Measurements from ENCODE around the gene RAB39A.

Gene RAB39A

GRCh38 chr11:107996006-107996776, 67.9 kb downstream of the RAB39A start:
- no peak for DNase-seq
- no peaks in the 10 kb centered on the region for H3K36me3 Mint-ChIP-seq (ENCODE audit: low read depth)
- peaks cover 7% of the 10 kb centered on the region for H3K27me3 Mint-ChIP-seq
- no peaks in the 10 kb centered on the region for H3K9me3 Mint-ChIP-seq
- no peak overlapping the region for H3K27ac Mint-ChIP-seq
- H3K4me3 Mint-ChIP-seq, result no peak overlapping the region
- H3K4me1 Mint-ChIP-seq (ENCODE audit: low read depth), result no peaks in the 10 kb centered on the region

- no peak for DNase-seq
- Mint-ChIP-seq H3K36me3 (ENCODE audit: low read depth) (no peaks in the 10 kb centered on the region), H3K27me3 (peaks cover 2% of the 10 kb centered on the region), H3K9me3 (no peaks in the 10 kb centered on the region), H3K4me3 (no peak overlapping the region), H3K4me1 (ENCODE audit: low read depth) (no peaks in the 10 kb centered on the region), H3K27ac (no peak overlapping the region)
These were observed 70.5 kb downstream of the RAB39A start for GRCh38 chr11:107998761-107999160.

DNA sequence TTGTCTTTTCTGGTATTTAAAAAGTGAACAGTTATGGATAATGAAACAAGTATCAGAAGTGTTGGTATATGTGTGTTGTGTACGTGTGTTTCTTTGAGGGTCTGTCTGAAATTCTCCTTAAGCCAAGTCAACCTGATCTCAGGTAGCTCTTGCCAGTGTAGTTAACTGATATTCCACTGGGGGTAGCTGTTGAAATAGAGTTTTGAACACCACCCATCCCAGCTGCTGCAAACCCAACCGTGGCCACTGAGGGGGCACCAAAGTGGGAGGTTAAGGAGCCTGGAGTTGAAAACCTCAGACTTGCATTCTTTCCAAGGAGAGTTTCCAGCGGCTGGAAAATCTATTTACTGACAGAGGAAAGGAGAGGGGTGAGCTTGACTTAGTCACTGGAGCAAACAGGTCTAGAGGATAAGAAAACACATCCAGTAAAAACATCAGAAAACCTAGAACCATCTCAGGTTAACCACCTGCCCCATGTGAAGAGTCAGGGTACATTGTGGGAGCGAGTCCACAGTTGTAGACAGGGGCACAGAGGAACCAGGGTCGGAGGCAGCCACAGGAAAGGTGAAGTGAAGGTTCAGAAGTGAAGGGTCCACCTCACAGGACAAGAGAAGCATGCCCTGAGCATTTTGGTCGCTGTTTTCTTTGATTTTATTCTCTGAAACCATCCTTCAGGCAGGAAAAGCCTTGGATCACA, 71.7 kb downstream of the RAB39A start:
- H3K36me3 Mint-ChIP-seq (ENCODE audit: low read depth), result no peaks in the 10 kb centered on the region
- no peak overlapping the region for H3K27ac Mint-ChIP-seq
- H3K4me1 Mint-ChIP-seq (ENCODE audit: low read depth), result peaks cover 1% of the 10 kb centered on the region
- H3K27me3 Mint-ChIP-seq, result peaks cover 2% of the 10 kb centered on the region
- no peaks in the 10 kb centered on the region for H3K9me3 Mint-ChIP-seq
- H3K4me3 Mint-ChIP-seq, result no peak overlapping the region
- peak; percentile 33 for DNase-seq

- no peak overlapping the region for H3K4me3 Mint-ChIP-seq
- no peak for DNase-seq
These were observed 74.2 kb downstream of the RAB39A start for GRCh38 chr11:108002476-108002875.

GRCh38 chr11:108003623-108004022, 75.4 kb downstream of the RAB39A start:
- no peaks in the 10 kb centered on the region for H3K27me3 Mint-ChIP-seq
- peaks cover 5% of the 10 kb centered on the region for H3K4me1 Mint-ChIP-seq (ENCODE audit: low read depth)
- no peaks in the 10 kb centered on the region for H3K36me3 Mint-ChIP-seq (ENCODE audit: low read depth)
- H3K9me3 Mint-ChIP-seq, result no peaks in the 10 kb centered on the region
- no peak overlapping the region for H3K27ac Mint-ChIP-seq
- H3K4me3 Mint-ChIP-seq, result no peak overlapping the region
- DNase-seq, result no peak

More at GRCh38 chr11:108002476-108002875, 74.2 kb downstream of the RAB39A start:
- Mint-ChIP-seq H3K9me3 (no peaks in the 10 kb centered on the region), H3K36me3 (ENCODE audit: low read depth) (no peaks in the 10 kb centered on the region), H3K4me1 (ENCODE audit: low read depth) (peaks cover 1% of the 10 kb centered on the region), H3K27ac (no peak overlapping the region), H3K27me3 (no peaks in the 10 kb centered on the region)

- H3K4me1 Mint-ChIP-seq (ENCODE audit: low read depth), result peaks cover 15% of the 10 kb centered on the region
- H3K27me3 Mint-ChIP-seq, result no peaks in the 10 kb centered on the region
- H3K36me3 Mint-ChIP-seq (ENCODE audit: low read depth), result peaks cover 21% of the 10 kb centered on the region
- H3K27ac Mint-ChIP-seq, result no peak overlapping the region
- no peaks in the 10 kb centered on the region for H3K9me3 Mint-ChIP-seq
- no peak for DNase-seq
- H3K4me3 Mint-ChIP-seq, result peak overlapping the region; percentile 98
These were observed 79.6 kb downstream of the RAB39A start for GRCh38 chr11:108007819-108008218.

- Mint-ChIP-seq H3K9me3 (no peaks in the 10 kb centered on the region), H3K27me3 (no peaks in the 10 kb centered on the region), H3K36me3 (ENCODE audit: low read depth) (peaks cover 21% of the 10 kb centered on the region), H3K4me1 (ENCODE audit: low read depth) (peaks cover 15% of the 10 kb centered on the region), H3K27ac (peak within 1 kb of the TSS; percentile 98), H3K4me3 (peak within 1 kb of the TSS; percentile 98)
- peak; percentile 95 for DNase-seq
These were observed 80.6 kb downstream of the RAB39A start, which contains the start of gene CUL5 for GRCh38 chr11:108008656-108009496. CUL5 (plus strand) TSS chr11:108008898; CDS start chr11:108009349, 451 bp downstream.

DNA sequence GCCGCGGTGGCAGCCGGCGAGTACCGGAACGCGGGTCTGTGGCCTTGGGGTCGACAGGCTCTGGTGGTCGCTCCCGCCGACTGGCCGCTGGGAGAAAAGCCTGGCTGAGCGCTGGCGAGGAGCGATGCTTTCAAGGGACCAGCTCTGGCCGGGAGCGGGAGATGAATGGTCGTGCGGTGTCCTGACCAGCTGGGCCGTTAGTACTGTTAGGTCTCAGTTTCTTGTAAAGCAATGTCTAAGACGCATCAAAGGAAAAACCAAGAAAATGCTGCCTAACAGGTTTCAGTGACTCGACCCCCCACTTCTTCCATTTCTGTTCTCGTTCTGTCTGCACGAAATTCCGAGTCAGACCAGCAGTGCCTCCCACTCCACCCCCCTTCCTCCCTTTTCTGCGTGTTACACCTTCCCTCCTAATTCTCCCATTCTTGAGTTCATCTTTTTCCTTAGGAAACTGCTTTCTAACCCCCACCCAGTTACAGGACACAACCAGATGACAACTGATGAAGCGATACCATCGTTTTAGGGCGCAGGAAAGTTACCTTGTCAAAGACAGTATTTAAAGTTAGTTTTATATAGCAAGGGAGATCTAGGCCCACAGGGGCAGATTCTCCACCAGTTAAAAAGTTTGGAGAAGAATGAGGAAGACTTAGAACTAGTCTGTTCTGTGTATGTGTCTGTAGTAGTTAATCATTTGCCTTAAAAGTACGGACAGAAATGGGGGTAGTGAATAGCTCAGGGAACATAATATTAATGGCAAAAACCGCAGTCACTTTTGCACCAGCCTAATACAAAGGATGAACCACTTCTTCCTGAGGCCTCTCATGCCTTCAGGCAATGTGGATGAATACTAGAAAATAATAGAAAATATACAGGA, 81.5 kb downstream of the RAB39A start:
- H3K9me3 Mint-ChIP-seq, result no peaks in the 10 kb centered on the region
- DNase-seq, result no peak
- H3K4me3 Mint-ChIP-seq, result peak overlapping the region; percentile 98
- peaks cover 17% of the 10 kb centered on the region for H3K4me1 Mint-ChIP-seq (ENCODE audit: low read depth)
- peaks cover 24% of the 10 kb centered on the region for H3K36me3 Mint-ChIP-seq (ENCODE audit: low read depth)
- no peaks in the 10 kb centered on the region for H3K27me3 Mint-ChIP-seq
- H3K27ac Mint-ChIP-seq, result peak overlapping the region; percentile 98

GRCh38 chr11:108012139-108012725, 84.0 kb downstream of the RAB39A start:
- Mint-ChIP-seq H3K4me1 (ENCODE audit: low read depth) (peaks cover 39% of the 10 kb centered on the region), H3K36me3 (ENCODE audit: low read depth) (peaks cover 46% of the 10 kb centered on the region), H3K4me3 (no peak overlapping the region), H3K27ac (no peak overlapping the region), H3K9me3 (no peaks in the 10 kb centered on the region), H3K27me3 (no peaks in the 10 kb centered on the region)
- DNase-seq, result no peak

Measured in activated T-cell treated with anti-CD3 and anti-CD28 coated beads, Interleukin-2, amount 50 U/mL, for 24 hours (primary cell).